HUDEP-2 (cell line): ENCODE data around the gene ZNF512.
"Not testable (repeated sequence)": the region's sequence is repeated elsewhere in the genome, so short reads cannot be mapped to it uniquely, and the experiment has no call there.

ENCODE experiments used
- DNase-seq, 76 experiments: peaks; one replicate each; lab custom pipeline; 2025; ENCODE audit not compliant: unreplicated experiment in 76 of 76; lab: John Stamatoyannopoulos, UW

The ZNF512 gene, protein sequence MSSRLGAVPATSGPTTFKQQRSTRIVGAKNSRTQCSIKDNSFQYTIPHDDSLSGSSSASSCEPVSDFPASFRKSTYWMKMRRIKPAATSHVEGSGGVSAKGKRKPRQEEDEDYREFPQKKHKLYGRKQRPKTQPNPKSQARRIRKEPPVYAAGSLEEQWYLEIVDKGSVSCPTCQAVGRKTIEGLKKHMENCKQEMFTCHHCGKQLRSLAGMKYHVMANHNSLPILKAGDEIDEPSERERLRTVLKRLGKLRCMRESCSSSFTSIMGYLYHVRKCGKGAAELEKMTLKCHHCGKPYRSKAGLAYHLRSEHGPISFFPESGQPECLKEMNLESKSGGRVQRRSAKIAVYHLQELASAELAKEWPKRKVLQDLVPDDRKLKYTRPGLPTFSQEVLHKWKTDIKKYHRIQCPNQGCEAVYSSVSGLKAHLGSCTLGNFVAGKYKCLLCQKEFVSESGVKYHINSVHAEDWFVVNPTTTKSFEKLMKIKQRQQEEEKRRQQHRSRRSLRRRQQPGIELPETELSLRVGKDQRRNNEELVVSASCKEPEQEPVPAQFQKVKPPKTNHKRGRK

DNA sequence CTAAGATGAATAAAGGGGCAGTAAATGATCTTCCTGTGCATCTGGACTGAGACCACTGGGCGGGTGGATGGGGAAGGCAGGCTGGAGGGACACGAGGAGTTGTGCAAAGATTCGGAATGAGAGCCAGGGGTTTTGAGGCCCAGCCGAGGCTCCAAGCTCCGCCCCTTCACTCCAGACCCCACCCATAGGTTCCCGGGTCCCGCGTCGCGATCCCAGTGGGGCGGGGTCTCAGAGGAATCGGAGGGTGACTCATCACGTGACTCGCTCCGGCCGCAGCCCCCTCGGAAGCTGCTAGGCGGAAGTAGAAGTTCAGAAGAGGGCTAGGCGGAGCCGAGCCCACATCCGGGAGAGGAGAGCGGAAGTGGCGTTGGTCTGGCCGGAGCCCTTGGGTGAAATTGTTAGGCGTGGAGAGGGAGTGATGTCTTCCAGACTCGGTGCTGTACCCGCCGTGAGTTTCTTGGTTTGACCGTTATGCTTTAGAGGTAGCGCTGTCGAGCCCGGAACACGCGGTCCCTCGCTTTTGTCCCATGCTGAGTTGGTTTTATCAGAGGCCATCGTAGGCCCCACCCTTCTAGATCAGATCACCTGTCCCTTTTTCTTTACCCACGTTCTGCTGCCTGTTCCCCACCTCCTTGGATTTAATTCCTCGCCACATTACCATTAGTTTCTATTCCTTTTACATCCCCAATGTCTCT, at the start of gene ZNF512:
Gene ZNF512, plus strand, starts transcription at position 348 of the 695 bp plus-strand sequence. Its CDS starts 71 bp downstream, at position 419.
- peak in 74 of 76 experiments; percentile 19 to 91 (median 82) for DNase-seq

DNA sequence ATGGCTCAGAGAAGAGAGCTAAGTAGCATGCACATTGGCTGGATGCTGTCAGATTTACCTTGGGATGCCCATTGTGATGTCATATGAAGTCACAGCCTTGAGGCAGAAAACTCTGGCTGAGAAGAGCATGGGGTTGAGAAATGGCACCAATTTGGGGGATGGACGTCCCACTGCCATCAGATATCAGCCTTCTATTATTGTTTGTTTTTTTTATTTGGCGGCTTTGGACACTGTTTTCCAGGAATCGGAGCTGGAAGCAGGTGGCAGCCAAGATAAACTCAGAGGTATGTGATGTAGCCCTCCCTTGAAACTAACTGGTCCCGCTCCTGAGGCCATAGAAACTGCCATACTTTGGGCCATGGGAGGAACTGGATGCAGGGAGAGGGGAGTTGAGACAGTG, 45.6 kb upstream of the ZNF512 start:
- no peak for DNase-seq

DNA sequence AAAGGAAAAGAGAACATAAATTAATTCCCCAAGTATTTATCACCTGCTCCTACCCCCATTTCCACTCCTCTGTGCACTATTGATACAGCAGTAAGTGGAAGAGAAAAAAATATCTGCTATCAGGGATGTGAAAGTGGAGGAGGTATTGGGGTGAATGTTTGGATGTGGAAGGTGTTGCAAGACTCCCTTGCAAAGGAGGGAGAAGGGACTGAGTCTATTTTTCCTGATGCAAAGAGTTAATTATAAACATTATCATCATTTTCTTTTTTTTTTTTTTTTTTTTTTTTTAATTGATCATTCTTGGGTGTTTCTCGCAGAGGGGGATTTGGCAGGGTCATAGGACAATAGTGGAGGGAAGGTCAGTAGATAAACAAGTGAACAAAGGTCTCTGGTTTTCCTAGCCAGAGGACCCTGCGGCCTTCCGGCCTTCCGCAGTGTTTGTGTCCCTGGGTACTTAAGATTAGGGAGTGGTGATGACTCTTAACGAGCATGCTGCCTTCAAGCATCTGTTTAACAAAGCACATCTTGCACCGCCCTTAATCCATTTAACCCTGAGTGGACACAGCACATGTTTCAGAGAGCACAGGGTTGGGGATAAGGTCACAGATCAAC, 43.9 kb upstream of the ZNF512 start:
- DNase-seq: not testable (repeated sequence)

DNA sequence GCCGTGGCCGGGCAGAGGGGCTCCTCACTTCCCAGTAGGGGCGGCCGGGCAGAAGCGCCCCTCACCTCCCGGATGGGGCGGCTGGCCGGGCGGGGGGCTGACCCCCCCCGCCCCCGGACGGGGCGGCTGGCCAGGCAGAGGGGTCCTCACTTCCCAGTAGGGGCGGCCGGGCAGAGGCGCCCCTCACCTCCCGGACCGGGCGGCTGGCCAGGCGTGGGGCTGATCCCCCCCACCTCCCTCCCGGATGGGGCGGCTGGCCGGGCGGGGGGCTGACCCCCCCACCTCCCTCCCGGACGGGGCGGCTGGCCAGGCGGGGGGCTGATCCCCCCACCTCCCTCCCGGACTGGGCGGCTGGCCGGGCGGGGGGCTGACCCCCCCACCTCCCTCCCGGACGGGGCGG, 43.2 kb upstream of the ZNF512 start:
- DNase-seq: not testable (repeated sequence)

DNA sequence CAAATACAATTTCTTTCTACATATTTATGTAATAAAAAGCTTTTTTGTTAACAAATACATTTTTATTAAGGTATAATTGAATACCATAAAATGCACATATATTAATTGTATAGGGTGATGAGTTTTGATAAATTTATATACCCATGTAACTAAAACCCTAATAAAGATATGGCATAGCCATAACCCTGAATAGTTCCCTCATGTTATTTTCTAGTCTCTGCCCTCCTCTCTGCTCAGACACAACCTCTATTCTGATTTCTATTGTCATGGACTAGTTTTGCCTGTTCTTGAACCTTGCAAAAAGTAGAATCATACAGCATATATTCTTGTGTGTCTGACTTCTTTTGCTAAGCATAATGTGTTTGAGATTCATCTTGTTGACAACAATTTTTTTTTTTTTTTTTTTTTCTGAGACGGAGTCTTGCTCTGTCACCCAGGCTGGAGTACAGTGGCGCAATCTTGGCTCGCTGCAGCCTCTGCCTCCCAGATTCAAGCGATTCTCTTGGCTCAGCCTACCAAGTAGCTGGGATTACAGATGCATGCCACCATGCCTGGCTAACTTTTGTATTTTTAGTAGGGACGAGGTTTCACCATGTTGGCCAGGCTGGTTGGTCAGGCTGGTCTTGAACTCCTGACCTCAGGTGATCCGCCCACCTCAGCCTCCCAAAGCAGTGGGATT, 38.6 kb upstream of the ZNF512 start:
- DNase-seq: no peak

DNA sequence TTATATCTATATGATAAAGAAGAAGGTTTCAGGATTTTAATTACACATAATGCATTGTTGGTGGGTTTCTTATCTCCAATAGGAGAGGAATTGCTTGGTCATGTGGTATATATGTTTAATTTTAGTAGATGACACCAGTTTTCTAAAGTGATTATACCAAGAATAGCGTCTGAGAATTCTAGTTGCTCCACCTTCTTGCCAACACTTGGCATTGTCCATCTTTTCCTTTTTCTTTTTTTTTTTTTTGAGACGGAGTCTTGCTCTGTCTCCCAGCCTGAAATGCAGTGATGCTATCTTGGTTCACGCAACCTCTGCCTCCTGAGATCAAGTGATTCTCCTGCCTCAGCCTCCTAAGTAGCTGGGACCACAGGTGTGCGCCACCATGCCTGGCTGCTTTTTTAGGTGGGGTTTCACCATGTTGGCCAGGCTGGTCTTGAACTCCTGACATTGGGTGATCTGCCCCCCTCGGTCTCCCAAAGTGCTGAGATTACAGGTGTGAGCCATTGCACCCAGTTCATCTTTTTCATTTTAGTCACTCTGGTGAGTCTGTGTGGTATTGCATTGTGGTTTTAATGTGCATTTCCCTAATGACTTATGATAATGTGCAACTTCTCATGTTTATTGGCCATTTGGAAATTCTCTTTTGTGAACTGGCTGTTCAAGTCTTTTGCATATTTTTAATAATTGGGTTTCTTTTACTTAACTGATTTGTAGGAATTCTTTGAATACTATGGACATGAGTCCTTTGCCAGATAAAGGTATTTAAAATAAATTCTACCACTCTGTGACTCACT, 37.3 kb upstream of the ZNF512 start:
- no peak for DNase-seq

DNA sequence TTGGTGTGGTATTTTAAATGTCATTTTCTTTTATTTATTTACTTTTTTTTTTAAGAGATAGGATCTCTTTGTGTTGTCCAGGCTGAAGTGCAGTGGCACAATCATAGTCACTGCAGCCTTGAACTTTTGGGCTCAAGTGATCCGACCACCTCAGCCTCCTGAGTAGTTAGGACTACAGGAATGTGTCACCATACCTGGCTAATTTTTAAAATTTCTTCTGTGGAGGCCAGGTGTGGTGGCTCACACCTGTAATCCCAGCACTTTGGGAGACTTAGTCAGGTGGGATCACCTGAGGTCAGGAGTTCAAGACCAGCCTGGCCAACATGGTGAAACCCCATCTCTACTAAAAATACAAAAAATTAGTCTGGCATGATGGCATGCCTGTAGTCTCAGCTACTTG, 33.5 kb upstream of the ZNF512 start:
- DNase-seq: no peak

DNA sequence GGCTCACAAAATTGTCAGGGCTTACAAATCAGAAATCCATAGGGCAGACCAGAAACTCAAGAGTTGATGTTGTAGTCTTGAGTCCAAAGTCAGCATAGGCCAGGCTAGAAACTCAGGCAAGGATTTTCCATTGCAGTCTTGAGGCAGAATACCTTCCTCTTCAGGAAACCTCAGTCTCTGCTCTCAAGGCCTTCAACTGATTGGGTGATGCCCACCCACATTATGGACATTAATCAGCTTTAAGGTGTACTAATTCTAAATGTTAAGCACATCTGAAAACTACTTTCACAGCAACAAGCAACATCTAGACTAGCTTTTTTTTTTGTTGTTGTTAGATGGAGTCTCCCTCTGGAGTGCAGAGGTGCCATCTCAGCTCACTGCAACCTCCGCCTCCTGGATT, 31.3 kb upstream of the ZNF512 start:
- DNase-seq: no peak

DNA sequence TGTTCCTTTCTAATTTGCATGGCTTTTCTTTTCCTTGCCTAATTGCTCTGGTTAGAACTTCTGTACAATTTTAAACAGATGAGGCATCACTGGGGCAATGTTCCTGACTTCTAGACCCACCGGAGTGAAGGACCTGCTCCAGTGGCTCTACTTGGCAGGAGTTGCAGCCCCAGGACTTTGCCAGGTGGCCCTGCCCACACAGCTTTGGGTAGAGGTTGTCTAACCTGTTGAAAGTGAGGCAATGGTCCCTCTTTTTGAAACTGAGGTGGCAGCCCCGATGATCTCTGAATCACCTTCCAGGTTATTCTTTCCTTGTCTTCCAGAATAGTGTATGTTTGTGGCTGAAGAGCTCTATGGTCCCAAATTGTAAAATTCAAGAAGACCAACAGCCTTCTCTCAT, 29.9 kb upstream of the ZNF512 start:
- DNase-seq: no peak

DNA sequence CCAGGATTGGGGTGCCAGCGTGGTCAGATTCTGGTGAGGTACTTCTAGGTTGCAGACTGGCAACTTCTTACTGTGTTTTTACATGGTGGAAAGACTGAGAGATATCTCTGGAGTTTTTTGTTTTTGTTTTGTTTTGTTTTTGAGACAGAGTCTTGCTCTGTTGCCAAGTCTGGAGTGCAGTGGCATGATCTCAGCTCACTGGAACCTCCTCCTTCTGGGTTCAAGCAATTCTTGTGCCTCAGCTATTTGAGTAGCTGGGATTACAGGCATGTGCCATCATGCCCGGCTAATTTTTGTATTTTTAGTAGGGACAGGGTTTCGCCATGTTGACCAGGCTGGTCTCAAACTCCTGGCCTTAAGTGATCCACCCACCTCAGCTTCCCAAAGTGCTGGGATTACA, 28.4 kb upstream of the ZNF512 start:
- DNase-seq: not testable (repeated sequence)

DNA sequence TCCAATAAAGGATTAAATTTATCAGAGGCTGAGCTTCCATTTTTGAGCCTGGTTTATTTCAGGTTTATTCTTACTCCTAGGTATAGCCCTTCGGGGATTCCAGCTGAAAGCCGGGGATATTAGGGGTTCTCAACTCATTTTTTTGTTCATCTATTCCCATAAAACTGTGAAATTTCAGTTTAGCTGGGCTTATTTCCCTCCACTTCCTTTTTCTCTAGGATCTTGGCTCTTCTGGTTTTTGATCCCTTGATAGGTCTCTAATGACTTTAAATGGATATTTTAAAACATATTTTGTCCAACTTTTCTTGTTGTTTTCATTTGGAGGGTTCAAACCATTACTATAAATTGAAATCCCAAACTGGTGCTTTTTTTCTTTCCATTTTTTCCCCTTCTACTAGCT, 23.6 kb upstream of the ZNF512 start:
- no peak for DNase-seq

DNA sequence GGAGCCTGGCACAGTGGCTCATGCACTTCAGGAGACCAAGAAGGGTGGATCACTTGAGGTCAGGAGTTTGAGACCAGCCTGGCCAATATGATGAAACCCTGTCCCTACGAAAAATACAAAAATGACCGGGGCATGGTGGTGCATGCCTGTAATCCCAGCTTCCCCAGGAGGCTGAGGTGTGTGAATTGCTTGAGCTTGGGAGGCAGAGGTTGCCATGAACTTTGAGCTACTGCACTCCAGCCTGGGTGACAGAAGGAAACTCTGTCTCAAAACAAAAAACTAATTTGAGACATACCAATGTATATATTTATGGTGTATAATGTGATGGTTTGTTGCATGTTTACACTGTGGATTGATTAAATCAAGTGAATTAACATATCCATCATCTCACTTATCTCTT, 21.8 kb upstream of the ZNF512 start:
- DNase-seq: no peak

DNA sequence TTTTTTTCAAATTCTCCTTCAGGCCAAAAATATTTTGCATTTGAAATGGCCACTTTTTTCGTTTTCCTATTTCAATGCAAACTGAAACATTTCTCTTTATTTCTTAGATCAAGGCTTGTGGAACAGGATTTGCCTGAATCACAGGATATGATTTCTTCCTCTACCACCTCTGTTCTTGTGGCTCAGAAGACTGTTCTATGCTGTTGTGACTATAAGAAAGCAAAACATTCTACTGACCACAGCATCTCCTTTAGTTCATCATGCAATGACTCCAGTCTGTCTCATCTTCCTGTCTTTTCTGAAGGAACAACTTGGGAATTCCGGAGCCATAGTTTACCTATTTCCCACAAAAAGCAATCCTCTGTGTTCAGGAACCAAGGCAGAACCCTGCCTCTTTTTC, 16.2 kb upstream of the ZNF512 start:
- DNase-seq: no peak

DNA sequence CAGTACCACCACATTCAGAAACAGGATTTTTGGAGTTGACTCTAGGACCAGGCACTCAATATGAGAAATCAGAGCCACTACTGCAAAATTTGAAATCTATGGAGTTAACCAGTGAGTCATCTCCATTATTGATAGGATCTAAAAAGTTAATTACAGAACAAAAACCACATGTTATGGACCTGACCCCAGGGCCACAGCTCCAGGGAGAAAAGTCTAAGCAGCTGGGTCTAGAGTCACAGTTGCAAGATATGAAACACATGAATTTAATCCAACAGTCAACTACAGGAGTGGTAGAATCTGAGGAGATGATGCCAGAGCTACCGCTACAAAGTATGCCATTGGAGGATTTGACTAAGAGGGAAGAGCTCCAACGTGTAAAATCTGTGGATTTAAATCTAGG, 13.4 kb upstream of the ZNF512 start:
- no peak for DNase-seq

DNA sequence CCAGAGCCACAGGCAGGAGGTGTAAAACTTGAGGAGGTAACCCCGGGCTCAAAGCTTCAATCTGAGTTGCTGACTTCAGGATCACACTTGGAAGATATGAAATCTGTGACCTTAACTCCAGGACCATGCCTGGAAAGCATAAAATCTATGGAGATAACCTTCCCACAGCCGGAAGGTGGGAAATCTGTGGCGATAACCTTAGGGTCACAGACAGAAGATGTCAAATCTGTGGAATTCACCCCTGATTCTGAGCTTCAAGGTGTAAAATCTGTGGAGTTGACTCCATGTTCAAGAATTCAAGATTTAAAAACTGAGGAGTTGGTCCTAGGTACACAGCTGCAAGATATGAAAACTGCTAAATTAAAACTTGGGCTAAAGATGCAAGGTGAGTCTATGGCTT, 11.6 kb upstream of the ZNF512 start:
- DNase-seq: no peak

DNA sequence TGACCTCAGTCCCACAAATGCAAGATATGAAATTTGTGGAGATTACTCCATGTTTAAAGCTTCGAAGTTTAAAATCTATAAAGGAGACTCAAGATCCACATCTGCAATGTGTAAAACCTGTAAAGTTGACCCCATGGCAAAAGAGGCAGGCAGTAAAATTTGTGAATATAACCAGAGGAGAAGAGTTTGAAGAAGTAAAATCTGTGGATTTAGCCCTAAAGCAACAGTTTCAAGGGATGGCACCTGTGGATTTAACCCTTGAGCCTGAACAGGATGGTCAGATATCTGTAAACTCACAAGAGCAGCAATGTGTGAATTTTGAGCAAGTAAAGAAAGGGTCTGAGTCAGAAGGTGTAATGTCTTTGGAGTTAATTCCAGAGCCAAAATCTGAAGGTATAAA, 11.2 kb upstream of the ZNF512 start:
- no peak for DNase-seq

DNA sequence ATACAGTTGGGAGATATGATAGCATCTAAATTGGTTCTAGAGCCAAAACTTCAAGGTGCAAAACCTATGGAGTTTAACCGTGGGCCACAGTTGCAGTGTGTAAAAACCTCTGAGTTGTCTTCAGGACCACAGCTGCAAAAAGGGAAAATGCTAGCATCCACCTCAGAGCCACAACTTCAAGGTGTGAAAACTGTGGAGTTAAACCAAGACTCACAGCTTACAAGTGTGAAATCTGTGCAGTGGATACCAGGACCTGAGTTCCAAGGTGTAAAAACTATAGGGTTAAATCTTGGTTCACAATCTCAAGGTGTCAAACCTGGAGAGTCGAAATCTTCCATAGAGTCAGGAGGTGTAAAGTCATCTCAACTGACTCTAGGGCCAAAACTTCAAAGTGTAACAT, 10.4 kb upstream of the ZNF512 start:
- DNase-seq: no peak

DNA sequence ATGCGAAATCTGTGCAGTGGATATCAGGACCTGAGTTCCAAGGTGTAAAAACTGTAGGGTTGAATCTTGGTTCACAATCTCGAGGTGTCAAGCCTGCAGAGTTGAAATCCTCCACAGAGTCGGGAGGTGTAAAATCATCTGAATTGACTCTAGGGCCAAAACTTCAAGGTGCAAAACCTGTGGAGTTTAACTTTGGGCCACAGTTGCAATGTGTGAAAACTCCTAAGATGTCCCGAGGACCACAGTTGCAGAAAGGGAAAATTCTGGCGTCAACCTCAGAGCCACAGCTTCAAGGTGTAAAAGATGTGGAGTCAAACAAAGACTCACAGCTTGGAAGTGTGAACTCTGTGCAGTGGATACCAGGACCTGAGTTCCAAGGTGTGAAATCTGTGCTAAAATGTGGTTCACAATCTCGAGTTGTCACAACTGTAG, 9.8 kb upstream of the ZNF512 start:
- no peak for DNase-seq

DNA sequence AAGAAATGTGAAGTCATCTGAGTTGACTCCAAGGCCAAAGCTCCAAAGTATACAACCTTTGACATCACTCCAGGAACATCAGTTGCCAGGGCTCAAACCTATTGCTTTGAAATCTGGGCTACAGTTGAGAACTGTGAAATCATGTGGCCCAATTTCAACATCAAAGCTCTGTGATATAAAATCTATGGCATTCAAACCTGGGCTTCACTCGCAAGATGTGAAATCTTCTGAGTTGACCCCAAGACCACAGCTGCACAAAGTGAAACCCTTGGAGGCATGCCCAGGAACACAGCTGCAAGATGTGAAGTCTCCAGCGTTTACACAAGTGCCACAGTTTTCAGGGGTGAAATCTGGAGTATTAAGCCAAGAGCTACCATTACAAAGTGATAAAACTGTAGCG, 9.4 kb upstream of the ZNF512 start:
- no peak for DNase-seq
